GM21447 (cell line): ENCODE data around the gene SLC8A1.

Experiments
- ATAC-seq: cut with Tn5 transposase; IDR thresholded peaks from one replicate; pipeline ENCODE4 v1.9.1; 2021; ENCODE audit not compliant: unreplicated experiment

The SLC8A1 gene

DNA sequence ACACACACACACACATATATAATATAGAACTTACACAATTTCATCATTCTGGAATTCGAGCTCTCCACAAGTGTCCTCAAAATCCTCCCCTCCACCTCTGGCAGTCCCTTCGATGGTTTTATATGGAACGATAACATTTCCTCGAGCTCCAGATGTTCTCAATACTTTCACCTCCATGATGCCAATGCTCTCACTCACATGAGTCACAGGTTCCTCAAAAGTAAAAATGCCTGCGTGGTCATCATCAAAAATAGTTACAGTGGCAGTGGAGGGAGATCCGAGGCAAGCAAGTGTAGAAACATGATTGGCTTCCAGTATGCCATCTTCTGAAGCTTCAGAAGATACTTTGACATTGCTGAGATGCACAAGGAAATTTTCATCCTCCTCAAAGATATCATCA, 23.5 kb downstream of the SLC8A1 start:
- ATAC-seq: no peak

DNA sequence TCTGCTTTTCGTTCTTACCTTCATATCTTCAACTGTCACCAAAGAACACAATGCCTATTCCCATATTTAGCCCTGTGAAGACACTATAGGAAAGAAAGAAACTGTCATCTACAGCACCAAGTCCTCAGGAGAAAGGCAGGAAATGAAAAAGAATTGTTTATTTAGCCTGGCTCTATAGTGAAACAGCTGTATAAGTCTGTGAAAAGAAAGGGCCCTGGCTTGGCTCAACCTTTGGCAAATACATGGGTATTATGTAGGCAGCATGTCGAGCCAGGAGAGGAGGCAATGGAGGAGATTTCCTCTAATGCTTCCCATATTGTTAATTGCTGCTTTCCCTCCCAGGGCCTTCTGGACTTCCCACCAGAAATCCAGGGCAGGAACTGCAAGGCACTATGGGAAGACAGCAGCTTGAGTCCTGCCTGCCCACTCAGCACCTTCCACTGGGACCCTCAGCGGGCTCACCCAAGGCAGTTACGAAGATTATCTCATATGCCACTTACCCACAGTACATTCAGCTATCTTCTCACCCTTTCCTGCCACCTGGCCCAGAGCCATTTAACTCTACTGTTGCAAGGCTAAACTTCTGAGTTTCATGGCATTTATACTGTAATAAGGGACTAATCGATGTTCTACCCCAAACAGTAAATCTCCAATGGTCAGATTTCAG, 30.1 kb downstream of the SLC8A1 start:
- ATAC-seq: no peak

DNA sequence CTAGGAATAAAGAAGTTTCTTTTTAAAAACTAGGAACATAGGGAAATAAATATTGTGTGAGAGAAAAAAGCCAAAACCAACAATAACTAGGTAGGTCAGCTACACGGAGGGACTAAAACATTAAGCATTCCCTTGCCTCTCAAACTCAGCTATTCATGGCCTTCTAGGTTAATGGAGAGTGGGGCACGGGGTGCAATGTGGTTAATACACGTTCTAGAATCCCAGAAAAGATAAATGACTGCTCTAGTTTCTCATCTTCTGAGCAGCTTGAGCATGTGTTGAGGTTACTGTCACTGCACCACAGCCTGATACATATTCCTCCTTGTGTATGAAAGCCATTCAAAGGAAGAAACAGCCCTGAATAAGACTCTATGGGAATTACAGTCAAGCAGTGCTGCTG, 31.4 kb downstream of the SLC8A1 start:
- no peak for ATAC-seq

DNA sequence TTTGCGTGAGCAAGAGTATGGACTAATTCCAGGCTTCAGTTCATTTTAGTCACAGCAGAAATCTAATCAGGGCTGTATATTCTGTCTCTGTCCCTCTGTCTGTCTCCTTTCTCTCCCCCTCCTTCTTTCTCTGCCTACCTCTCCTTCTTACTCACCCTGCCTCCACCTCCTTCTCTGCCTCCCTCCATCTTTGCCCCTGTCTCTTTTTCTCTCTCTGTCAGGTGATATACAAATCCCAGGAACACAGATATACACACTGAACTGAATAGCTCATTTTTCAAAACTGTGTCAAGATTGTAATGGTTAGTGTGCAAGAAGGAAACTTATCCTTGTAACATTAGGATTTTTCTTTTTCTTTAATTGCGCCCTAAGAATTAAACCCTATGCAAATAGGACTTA, 32.5 kb downstream of the SLC8A1 start:
- no peak for ATAC-seq

DNA sequence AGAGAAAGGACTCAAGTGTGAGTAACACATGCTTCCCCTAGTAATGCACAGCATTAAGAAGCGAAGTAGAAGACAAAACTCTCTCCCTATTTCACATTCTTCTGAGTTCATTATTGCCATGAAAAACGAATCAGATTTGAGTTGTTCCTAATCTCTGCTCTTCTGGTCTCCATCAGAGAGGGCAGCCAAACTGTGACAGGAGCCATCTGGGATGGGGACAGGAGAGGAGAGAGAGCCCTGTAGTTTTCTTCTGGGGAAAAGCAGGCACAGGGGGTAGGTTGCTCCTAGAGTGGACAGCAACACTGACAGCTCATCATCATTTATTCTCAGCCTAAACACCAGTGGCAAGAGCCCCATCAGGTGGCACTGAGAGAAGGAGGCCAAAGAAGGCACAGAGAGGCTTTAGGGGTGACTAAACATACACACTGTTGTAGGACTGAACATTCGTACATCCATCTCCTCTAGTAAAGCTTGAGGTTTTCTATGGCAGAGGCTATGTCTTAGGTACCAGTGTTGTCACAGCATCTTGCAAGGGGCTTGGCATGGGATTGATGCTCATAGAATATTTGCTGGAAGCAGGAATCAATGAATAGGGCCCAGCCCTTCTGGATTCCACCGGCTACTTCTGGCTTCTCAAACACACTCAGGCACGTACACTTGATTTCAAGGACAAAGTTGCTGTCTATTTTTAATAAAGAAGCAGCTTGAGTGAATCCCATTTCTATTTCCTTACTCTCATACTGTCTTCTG, 33.1 kb downstream of the SLC8A1 start:
- no peak for ATAC-seq

DNA sequence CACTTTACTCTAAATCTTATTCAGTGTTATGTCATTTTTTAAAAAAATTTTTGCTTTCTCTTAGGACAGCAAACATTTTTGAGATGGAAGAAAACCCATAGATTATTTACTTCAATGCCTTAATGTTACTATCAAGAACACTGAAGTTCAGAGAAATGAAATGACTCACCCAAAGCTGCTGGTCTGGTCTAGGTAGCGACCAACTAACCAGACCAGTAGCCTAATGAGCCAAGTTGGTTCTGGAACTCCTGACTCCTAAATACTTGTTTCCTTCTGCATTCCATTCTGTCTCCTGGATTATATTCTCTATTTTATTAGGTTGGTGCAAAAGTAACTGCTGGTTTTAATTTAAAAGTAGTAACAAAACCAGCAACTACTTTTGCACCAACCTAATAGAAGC, 35.4 kb downstream of the SLC8A1 start:
- no peak for ATAC-seq

DNA sequence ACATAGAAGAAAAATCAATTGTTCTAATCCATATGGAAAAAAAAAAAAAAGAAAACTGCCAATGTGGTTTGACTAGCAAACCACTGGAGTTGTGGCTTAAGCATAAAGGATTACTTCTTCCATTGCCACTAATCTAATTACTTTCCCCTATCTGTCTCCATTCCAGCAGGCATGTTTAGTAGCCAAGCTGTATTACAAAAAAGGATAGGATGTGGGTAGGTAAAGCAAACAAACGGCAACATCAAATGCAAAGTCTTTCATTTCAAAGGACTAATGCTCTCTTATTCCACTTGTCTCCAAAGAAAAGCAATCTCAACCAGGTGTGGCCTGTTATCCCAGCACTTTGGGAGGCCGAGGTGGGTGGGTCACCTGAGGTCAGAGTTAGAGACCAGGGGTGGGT, 36.5 kb downstream of the SLC8A1 start:
- ATAC-seq: no peak

DNA sequence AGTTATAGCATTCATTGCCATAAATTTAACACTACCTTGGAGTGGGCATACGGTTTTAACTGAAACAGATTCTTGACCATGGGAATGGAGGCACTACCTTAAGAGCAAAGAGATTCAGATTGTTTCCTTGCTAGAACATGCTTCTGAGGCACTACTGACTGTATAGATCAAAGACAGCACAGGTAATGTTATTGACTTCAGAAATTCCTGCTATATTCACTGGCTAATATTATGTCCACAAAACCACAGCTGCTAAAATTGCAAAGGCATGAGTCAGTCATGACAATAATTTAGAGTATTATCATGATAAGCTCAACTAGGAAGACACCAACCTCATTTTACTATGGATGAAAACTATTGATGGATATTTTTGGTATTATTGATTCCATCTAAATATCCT, 39.4 kb downstream of the SLC8A1 start:
- no peak for ATAC-seq

DNA sequence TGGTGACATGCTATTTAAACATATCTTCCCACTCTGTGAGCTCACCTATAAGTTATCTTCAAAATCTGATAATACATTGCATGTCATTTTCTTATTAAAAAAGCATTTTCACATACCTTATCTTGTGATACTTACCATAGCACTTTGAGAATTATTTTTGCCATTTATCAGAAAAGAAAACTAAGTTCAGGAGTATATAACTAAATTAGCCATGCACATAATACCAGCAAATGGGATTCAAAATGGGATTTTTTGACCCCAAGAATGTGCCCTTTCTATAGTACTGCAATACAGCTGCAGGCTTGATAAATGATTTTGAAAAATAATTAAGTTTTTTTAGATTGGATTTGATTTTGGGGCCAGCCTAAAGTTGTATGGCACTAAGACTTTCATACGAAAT, 41.2 kb downstream of the SLC8A1 start:
- no peak for ATAC-seq

DNA sequence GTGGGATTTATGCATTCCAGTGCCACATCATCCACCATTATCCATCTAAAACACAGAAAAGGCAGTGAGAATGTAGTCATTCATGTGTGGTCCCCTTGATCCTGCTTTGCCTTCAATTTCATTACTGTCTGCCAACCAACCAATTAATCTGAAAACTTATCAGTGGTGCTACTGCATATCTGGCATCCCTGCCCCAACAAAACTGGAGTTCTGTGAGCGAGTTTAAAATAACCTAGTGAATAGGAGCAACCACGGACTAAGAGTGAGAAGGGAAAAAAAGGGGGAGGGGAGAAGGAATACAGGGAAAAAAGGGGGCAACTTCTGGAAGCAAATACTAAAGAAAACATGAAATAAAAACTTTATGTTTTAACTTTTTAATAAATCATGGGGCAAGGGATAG, 42.2 kb downstream of the SLC8A1 start:
- no peak for ATAC-seq

DNA sequence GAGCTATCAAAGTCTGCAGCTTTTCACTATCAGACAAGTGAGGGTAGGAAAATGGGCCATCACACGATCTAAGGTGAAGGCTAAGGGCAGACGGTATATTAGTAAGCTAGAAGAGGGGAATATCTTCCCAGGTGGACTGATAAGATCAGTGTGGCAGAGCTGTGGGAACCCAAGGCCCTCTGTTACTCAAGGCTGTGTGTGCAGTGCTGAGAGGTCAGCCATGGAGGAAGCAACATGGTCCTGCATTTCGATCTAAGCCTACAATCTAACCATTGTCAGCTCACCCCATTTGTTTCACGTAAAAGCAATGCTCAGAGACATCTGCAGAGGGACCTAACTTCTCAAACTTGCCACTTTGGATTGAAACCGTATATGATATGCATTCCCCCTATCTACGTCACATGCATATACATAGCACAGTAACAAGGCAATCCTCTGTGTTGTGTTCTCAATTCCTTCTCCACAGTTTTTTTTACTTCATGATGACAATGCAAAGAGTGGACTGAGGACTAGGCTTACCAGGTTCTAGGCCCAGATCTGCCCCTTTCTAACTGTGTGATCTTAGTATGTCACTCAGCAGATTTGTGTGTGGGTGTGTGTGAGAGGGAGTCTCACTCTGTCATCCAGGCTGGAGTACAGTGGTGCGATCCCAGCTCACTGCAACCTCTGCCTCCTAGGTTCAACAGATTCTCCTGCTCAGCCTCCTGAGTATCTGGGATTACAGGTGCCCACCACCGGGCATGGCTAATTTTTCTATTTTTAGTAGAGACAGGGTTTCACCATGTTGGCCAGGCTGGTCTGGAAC, 45.2 kb downstream of the SLC8A1 start:
- no peak for ATAC-seq

DNA sequence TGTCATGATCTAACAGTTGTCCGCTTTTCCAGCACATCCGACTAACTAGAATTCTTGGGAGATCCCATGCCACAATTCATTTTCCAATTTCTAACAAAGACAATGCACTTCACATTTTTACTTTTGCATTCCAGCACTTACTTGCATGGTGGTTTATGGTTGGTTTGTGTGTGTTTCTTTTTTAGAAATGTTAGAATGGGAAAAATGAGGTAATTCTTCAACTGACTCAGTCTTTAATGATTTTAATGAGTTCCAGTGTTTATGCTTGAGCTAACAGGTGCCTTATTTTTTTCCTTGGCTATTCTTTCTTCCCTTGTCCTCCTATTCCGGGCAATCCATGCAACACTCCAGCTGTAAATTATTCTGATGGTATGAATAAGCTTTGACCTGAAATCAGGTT, 46.4 kb downstream of the SLC8A1 start:
- no peak for ATAC-seq

DNA sequence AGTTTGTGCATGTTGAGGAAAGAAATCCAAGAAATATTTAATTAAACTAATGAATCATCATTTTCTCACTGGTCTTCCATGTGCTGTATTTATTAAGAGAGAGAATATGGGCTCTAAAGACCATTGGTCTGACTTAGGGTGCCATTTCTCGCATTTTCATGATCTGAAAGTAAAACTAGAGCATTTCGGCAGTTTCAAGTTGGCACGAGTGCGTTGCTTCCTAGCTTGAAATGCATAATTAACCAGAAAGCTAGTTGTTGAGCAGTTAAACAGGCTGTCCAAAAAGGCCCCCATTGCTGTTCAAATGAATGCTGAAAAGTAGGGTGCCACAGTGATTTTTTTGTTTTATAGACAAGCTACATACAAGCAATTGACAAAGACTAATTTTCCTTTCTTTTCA, 47.4 kb downstream of the SLC8A1 start:
- ATAC-seq: no peak

DNA sequence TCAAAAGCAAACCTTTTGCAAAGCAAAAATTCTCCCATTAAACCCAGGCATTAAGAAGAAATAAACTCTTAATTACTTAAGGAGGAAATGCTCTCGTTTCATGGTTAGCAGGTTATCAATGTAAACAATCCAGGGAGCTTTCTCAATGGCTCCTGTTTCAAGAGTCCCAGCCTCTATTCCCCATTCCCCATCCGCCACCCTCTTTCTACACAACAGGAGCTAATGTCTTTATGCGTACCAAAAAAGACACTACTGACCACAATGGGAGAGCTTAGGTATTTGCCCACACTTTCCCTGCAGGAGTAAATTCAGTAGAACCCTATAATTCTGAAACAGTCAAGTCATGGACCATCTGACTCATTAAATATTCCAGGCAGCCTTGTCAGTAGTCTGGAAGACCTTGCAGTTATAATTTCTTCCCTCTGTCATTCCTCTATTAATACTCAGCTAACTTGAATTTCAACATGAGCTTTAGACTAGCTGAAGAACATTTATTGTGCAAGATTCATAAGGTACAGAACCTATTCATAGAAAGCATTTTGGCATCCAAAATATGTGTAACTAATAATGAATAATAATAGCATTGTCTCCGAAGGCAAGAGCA, 48.6 kb downstream of the SLC8A1 start:
- no peak for ATAC-seq

DNA sequence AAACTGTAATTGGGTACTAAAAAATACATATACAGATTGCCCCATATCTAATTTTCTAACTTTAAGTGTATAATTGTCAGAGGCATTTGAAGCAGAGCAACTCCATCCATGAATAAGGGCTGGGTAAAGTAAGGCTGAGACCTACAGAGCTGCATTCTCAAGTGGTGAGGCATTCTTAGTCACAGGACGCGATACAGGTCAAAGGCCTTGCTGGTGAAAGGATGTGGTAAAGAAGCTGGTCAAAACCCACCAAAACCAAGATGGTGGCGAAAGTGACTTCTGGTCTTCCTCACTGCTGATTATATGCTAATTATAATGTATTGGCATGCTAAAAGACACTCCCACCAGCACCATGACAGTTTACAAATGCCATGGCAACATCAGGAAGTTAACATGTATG, 50.0 kb downstream of the SLC8A1 start:
- no peak for ATAC-seq

DNA sequence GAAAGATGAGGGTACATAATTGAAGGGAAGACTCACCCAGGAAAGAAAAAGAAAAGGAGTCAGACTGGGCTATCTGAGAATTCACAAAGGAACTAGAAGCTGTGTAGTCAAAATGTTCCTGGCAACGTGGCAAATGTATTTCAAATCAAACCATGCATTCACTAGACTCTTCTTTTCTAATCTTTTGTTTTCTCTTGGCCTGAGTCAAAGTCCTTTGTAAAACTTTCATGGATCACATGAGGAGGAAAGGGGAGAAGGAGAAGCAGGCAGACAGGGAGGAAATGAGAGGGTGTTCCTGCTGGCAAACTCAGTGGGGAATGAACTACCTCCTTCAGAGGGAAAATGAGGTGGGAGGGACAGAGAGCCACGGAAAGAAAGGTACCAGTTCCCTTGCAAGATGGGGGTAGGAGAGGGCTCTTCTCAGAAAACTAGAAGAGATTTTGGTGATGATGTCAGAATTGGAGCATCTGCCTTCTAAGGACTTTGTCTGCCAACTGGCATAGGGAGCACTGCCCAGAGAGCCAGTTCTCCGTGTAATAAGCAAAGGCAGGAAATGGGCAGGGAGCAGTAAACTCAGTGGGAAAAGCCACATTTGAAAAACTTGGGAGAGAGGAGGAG, 51.4 kb downstream of the SLC8A1 start:
- no peak for ATAC-seq

DNA sequence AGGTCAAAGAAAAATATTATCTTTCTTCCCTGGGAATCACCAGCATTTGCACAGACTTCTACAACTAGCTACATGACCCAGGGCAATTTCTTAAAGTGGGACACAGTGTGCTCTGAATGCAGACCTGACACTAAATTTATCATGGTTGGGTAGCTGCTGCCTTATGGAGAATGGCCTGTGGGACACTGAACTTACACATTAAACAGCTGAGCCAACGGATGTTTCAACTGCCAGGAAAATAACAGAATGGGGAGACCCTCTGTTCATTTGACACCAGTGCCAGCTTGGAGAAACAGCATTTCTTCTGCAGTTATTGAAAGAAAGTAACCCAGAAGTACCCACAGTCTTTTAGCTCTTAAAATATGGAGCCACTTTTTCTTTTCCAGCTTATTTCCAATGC, 54.1 kb downstream of the SLC8A1 start:
- ATAC-seq: no peak

DNA sequence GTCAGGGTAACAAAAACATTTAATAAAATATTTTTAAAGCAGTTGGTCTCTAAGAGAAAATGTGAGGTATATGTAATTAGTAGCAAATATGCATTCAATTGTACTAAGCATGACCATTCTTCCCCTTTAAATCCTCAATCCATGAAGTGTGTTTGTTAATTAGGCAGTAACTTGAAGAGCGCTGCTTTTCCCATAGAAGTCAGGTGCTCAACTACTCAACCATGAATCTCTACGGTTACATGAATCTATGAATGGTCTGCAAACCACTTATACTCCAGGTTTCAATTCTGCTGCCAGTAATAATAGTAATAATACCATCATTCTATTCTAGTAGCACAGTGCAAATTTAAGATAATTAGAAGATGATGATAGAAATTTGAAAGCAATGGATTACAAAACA, 55.8 kb downstream of the SLC8A1 start:
- ATAC-seq: no peak

DNA sequence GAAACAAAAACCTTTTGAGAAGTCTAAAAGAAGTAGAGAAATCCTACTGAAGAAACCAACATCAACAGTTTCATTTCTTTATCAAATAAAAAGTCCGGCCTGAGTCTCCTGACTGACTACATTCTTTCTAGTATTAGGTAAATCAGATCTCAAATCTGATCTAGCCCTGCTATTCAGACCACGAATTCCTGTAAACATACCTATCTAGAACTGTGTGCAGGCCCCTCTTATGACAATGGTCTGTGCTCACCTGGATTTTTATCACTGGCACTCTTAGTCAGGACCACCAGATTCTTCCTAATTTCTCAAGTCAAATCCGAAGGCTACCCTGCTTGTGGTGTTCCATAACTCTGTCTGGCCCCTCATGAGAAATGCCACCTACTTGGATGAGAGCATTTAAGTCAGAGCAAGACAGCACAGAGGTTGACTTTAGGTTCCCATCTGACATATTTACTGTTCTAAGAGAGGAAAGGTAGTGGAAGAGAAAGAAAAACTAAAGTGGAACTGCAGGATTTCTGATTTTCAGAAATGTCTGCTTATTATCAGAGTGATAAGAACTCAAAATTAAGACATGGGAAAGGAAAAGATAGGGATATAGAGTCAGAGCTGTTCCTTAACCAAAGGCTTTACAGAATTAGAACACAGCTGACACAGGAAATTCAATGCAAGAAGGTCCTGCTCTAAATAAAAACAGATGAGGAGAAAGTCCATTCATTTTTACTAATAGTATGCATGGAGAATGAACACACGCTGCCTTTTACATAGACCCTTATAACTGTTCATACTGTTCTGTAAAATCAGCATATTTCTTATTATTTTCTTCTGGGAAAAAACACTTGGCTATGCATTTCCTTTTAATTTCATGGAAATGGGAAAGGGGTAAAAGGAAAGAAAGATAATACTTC, 56.5 kb downstream of the SLC8A1 start:
- no peak for ATAC-seq

DNA sequence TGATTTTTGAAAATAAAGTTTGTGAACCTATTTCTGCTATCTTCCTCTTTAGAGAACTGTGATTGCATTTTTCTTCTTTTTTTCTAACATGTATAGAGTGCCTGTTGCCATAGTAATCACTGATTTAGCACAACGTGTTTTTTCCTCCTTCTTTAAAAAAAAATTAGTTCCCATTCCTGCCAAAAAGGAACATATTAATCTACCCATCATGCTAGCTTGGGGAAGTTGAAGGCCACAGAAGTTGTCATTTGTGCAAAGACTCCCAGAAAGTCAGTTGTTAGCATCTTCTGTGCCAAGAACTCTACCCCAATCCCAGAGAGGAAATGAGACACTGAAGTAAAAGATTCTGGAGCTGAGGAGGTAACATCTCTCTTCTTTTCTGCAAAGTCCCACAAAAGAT, 57.3 kb downstream of the SLC8A1 start:
- ATAC-seq: no peak
